Effector CD4-positive, alpha-beta T cell (primary cell): ENCODE results near the gene ASIC2.

Experiments used
- DNase-seq: peaks from one replicate; pipeline ENCODE4 v3.0.0-alpha.2; 2020

ASIC2 gene

GRCh38 chr17:33151565-33151964 is 141.5 kb downstream of the ASIC2 start:
- no peak for DNase-seq

GRCh38 chr17:33145941-33146340 is 147.2 kb downstream of the ASIC2 start:
- no peak for DNase-seq

GRCh38 chr17:33144837-33145236 is 148.3 kb downstream of the ASIC2 start:
- no peak for DNase-seq

- no peak for DNase-seq
Observed at GRCh38 chr17:33142705-33143299, 150.3 kb downstream of the ASIC2 start.

GRCh38 chr17:33140413-33141099 is 152.5 kb downstream of the ASIC2 start:
- DNase-seq = no peak

GRCh38 chr17:33138627-33139026 is 154.5 kb downstream of the ASIC2 start:
- no peak for DNase-seq

- no peak for DNase-seq
Observed at GRCh38 chr17:33137426-33137825, 155.7 kb downstream of the ASIC2 start.

GRCh38 chr17:33135691-33136090 is 157.4 kb downstream of the ASIC2 start:
- no peak for DNase-seq

GRCh38 chr17:33131620-33132019 is 161.5 kb downstream of the ASIC2 start:
- no peak for DNase-seq

GRCh38 chr17:33127706-33128105 is 165.4 kb downstream of the ASIC2 start:
- no peak for DNase-seq

GRCh38 chr17:33126086-33126485 is 167.0 kb downstream of the ASIC2 start:
- no peak for DNase-seq

- no peak for DNase-seq
Observed at GRCh38 chr17:33125552-33125950, 167.5 kb downstream of the ASIC2 start.

- no peak for DNase-seq
Observed at GRCh38 chr17:33124871-33125551, 168.1 kb downstream of the ASIC2 start.

GRCh38 chr17:33124185-33124584 is 168.9 kb downstream of the ASIC2 start:
- DNase-seq = no peak

GRCh38 chr17:33121756-33122155 is 171.3 kb downstream of the ASIC2 start:
- no peak for DNase-seq

- DNase-seq = no peak
Observed at GRCh38 chr17:33121272-33121671, 171.8 kb downstream of the ASIC2 start.

- no peak for DNase-seq
Observed at GRCh38 chr17:33120103-33120502, 173.0 kb downstream of the ASIC2 start.

- no peak for DNase-seq
Observed at GRCh38 chr17:33118391-33119075, 174.6 kb downstream of the ASIC2 start.

GRCh38 chr17:33116021-33116551 is 177.0 kb downstream of the ASIC2 start:
- DNase-seq = no peak

- DNase-seq = no peak
Observed at GRCh38 chr17:33115366-33115765, 177.7 kb downstream of the ASIC2 start.

GRCh38 chr17:33113991-33114370 is 179.1 kb downstream of the ASIC2 start:
- DNase-seq = no peak

- no peak for DNase-seq
Observed at GRCh38 chr17:33113276-33113990, 179.7 kb downstream of the ASIC2 start.

GRCh38 chr17:33112763-33113162 is 180.3 kb downstream of the ASIC2 start:
- no peak for DNase-seq
